Measurements from ENCODE around the gene CLN5. TPM values are rescaled to one million over a fixed set of nuclear protein-coding genes. Genes with fewer than 3 reads are reported as not detected.

The CLN5 gene
- total and polyA plus RNA-seq, 2 of the 13 experiments (the other 11 are each of a cell fraction or from before 2014, with no cell fraction given): 10.1 to 13.7 TPM

DNA sequence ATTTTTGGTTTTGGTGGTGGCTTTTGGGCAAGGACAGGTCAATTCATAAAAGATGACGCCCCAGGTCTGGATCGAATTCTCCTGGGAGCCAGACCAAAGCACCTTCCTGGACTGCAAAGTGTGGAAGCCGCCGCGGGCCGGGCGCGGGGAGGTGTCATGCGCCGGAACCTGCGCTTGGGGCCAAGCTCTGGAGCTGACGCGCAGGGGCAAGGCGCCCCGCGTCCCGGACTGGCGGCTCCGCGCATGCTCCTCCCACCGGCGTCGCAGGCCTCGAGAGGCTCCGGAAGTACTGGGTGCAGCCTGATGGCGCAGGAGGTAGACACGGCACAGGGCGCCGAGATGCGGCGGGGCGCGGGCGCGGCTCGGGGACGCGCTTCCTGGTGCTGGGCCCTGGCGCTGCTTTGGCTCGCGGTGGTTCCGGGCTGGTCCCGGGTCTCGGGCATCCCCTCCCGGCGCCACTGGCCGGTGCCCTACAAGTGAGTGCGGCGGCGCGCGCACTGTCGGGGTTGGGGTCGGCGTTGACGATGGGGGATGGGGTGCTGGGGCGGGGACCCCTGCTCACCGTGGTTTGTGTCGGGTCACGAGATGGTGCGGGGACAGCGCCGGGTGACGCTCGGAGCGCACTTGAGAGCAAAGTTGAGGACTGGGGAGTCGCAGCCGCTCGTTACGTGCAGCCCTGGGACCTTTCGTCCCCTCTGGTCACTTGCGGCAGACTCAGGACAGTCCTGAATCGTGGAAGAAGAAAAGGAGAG is at the start of gene CLN5 (continued):
- TF ChIP-seq, protein P1, sequence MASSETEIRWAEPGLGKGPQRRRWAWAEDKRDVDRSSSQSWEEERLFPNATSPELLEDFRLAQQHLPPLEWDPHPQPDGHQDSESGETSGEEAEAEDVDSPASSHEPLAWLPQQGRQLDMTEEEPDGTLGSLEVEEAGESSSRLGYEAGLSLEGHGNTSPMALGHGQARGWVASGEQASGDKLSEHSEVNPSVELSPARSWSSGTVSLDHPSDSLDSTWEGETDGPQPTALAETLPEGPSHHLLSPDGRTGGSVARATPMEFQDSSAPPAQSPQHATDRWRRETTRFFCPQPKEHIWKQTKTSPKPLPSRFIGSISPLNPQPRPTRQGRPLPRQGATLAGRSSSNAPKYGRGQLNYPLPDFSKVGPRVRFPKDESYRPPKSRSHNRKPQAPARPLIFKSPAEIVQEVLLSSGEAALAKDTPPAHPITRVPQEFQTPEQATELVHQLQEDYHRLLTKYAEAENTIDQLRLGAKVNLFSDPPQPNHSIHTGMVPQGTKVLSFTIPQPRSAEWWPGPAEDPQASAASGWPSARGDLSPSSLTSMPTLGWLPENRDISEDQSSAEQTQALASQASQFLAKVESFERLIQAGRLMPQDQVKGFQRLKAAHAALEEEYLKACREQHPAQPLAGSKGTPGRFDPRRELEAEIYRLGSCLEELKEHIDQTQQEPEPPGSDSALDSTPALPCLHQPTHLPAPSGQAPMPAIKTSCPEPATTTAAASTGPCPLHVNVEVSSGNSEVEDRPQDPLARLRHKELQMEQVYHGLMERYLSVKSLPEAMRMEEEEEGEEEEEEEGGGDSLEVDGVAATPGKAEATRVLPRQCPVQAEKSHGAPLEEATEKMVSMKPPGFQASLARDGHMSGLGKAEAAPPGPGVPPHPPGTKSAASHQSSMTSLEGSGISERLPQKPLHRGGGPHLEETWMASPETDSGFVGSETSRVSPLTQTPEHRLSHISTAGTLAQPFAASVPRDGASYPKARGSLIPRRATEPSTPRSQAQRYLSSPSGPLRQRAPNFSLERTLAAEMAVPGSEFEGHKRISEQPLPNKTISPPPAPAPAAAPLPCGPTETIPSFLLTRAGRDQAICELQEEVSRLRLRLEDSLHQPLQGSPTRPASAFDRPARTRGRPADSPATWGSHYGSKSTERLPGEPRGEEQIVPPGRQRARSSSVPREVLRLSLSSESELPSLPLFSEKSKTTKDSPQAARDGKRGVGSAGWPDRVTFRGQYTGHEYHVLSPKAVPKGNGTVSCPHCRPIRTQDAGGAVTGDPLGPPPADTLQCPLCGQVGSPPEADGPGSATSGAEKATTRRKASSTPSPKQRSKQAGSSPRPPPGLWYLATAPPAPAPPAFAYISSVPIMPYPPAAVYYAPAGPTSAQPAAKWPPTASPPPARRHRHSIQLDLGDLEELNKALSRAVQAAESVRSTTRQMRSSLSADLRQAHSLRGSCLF (CRISPR knock-in tag; IDR thresholded peaks at IDR 0.05; ENCODE audit: borderline replicate concordance): peak; percentile 71; the same call in 1 of the 2 replicates
- TF ChIP-seq NFRKB (IDR thresholded peaks at IDR 0.05) (no peak), ZNF317 (CRISPR knock-in tag; IDR thresholded peaks at IDR 0.05) (peak; percentile 63; the same call in 1 of the 2 replicates), NPAS2 (CRISPR knock-in tag; IDR thresholded peaks at IDR 0.05; ENCODE audit: borderline replicate concordance) (no peak), NFE2L2 (IDR thresholded peaks at IDR 0.05; ENCODE audit: low read length) (no peak), NKX3-1 (CRISPR knock-in tag; IDR thresholded peaks at IDR 0.05) (peak; percentile 92; the same call in 1 of the 2 replicates), ZNF292 (CRISPR knock-in tag; IDR thresholded peaks at IDR 0.05; ENCODE audit: borderline replicate concordance, low read depth) (no peak), ZNF878 (CRISPR knock-in tag; IDR thresholded peaks at IDR 0.05) (0 out of 2 replicates have a peak, but pooled peaks have one; percentile 46), ZNF850 (CRISPR knock-in tag; conservative IDR thresholded peaks at IDR 0.05) (0 out of 2 replicates have a peak, but pooled peaks have one; percentile 44), ZNF564 (CRISPR knock-in tag; IDR thresholded peaks at IDR 0.05) (peak; percentile 88; the same call in 1 of the 2 replicates), ZNF550 (CRISPR knock-in tag; IDR thresholded peaks at IDR 0.05; ENCODE audit: borderline replicate concordance) (no peak), YEATS2 (CRISPR knock-in tag; IDR thresholded peaks at IDR 0.05; ENCODE audit: borderline replicate concordance) (peak; percentile 86; the same call in 1 of the 2 replicates), ERF (CRISPR knock-in tag; IDR thresholded peaks at IDR 0.05) (peak; percentile 86), HNF4G (IDR thresholded peaks at IDR 0.05; ENCODE audit: borderline replicate concordance, low read depth, low read length) (no peak), HNF4G (CRISPR knock-in tag; IDR thresholded peaks at IDR 0.05; ENCODE audit: borderline replicate concordance, low read depth) (peak; percentile 28; the same call in 1 of the 2 replicates)
- TF ChIP-seq, protein P2, sequence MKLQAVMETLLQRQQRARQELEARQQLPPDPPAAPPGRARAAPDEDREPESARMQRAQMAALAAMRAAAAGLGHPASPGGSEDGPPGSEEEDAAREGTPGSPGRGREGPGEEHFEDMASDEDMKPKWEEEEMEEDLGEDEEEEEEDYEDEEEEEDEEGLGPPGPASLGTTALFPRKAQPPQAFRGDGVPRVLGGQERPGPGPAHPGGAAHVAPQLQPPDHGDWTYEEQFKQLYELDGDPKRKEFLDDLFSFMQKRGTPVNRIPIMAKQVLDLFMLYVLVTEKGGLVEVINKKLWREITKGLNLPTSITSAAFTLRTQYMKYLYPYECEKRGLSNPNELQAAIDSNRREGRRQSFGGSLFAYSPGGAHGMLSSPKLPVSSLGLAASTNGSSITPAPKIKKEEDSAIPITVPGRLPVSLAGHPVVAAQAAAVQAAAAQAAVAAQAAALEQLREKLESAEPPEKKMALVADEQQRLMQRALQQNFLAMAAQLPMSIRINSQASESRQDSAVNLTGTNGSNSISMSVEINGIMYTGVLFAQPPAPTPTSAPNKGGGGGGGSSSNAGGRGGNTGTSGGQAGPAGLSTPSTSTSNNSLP (IDR thresholded peaks at IDR 0.05; ENCODE audit: low read depth, low read length): no peak
- TF ChIP-seq, protein P3, sequence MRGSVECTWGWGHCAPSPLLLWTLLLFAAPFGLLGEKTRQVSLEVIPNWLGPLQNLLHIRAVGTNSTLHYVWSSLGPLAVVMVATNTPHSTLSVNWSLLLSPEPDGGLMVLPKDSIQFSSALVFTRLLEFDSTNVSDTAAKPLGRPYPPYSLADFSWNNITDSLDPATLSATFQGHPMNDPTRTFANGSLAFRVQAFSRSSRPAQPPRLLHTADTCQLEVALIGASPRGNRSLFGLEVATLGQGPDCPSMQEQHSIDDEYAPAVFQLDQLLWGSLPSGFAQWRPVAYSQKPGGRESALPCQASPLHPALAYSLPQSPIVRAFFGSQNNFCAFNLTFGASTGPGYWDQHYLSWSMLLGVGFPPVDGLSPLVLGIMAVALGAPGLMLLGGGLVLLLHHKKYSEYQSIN (CRISPR knock-in tag; IDR thresholded peaks at IDR 0.05; ENCODE audit: borderline replicate concordance): no peak
- TF ChIP-seq, protein P4, sequence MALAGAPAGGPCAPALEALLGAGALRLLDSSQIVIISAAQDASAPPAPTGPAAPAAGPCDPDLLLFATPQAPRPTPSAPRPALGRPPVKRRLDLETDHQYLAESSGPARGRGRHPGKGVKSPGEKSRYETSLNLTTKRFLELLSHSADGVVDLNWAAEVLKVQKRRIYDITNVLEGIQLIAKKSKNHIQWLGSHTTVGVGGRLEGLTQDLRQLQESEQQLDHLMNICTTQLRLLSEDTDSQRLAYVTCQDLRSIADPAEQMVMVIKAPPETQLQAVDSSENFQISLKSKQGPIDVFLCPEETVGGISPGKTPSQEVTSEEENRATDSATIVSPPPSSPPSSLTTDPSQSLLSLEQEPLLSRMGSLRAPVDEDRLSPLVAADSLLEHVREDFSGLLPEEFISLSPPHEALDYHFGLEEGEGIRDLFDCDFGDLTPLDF (CRISPR knock-in tag; IDR thresholded peaks at IDR 0.05): peak; percentile 90
- TF ChIP-seq, protein P5, sequence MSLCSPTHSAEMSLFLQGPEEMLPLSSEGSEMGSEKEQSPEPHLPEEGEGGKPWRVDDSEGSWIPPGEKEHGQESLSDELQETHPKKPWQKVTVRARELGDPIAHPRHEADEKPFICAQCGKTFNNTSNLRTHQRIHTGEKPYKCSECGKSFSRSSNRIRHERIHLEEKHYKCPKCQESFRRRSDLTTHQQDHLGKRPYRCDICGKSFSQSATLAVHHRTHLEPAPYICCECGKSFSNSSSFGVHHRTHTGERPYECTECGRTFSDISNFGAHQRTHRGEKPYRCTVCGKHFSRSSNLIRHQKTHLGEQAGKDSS (CRISPR knock-in tag; IDR thresholded peaks at IDR 0.05; ENCODE audit: borderline replicate concordance, low read depth): peak; percentile 69; the same call in 1 of the 2 replicates

All from HepG2 (cell line).